ENCODE data around the gene FAM78B. TPM values are rescaled to one million over a fixed set of nuclear protein-coding genes. Genes with fewer than 3 reads are reported as not detected.

Gene FAM78B, protein sequence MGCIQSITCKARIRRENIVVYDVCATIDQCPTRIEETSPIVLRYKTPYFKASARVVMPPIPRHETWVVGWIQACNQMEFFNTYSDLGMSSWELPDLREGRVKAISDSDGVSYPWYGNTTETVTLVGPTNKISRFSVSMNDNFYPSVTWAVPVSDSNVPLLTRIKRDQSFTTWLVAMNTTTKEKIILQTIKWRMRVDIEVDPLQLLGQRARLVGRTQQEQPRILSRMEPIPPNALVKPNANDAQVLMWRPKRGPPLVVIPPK
- under 1 TPM; 0.79 to 0.90 TPM for total RNA-seq

DNA sequence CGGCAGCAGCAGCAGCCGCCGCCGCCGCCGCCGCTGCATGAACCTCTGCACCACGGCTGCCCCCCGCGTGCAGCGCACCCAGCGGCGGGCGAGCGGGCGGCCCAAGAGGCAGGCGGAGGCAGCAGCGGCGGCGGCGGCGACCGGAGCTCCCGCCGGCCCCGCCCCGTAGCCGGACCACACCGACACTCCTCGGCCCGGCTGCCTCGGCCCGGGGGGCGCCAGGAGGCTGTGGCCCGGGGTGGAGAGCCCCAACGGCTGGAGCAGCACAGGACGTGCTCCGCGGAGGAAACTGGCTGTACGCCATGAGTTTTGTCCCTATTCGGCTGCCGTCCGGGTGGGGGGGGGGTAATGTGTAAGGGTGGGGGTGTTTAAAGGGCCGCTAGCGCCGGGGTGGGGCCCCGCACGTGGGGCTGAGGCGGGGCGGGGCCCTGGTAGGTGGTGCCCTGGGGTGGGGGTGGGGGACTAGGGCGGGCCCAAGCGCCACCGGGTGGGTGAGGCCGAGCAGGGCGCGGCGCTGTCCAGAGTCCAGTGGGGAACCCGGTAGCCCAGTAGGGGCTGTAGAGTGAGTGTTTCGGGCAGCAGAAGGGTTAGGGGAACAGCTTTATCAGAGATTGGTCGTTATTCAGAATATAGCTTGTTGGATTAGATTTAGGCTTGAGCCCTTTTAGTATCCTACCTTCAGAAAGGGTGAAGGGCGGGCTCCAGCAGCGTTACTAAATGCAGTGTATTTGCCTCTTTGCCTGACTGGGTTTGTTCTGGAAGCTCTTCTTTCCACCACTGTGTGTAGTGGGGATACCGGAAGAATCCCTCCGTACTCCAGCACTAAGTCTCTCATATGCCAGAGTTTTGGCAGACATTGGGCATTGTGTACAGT, at the start of gene FAM78B:
Gene FAM78B (minus strand): TSS at position 304 of the 874 bp plus-strand sequence. CDS start 753 bp downstream, outside the sequence.
- DNase-seq = peak; percentile 58 to 67
- Mint-ChIP-seq H3K4me1 (ENCODE audit: low read depth) (peaks cover 48% of the 10 kb centered on the region), H3K9me3 (no peaks in the 10 kb centered on the region), H3K36me3 (ENCODE audit: insufficient read depth in 2 of 2) (no peaks in the 10 kb centered on the region), H3K27ac (no peak within 1 kb of the TSS), H3K4me3 (peak within 1 kb of the TSS; percentile 82 to 86), H3K27me3 (ENCODE audit: low read depth) (peaks cover 56% of the 10 kb centered on the region)
- peak; percentile 62 to 67 for ATAC-seq (replicated peaks in 1 of 2)

DNA sequence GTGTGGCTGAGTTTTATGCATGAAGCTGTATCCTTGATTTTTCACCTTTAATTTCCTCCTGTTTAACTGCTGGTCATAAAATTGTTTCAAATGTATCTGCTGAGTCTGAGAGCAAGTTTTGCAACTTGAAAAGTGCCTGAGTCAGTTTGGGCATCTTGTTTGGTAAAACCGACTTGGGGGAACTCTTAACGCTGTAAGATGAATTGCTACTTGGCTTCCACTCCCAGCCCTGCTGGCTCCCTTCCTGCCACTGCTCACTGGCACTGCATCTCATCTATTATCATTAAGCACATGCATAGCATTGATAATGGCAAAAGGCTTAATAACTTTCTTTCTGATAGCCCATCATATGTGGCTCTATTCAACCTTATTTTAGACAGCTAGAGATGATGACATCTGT, 35.7 kb upstream of the FAM78B start:
- DNase-seq = no peak
- Mint-ChIP-seq H3K27ac (no peak overlapping the region), H3K36me3 (ENCODE audit: insufficient read depth in 2 of 2) (no peaks in the 10 kb centered on the region)

DNA sequence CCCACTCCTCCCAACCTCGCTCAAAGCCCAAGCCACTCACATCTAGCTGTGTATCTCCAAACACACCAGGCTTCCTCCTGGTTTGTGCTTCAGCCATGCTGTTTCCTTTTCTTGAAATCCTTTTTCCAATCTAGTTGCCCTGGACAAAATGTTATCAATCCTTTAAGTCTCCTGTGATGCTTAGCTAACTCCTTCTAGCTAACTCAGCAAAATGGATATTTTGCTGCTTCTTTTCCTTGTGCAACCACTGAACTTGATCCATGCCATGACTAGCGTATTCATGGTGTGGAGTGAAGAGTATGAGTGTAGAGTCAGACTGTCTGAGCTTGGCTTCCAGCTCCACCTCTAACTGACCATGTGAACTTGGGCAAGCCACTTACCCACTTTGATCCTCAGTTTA, 33.9 kb upstream of the FAM78B start:
- Mint-ChIP-seq H3K4me1 (ENCODE audit: low read depth) (no peaks in the 10 kb centered on the region), H3K27me3 (ENCODE audit: low read depth) (peaks cover under 1% of the 10 kb centered on the region), H3K27ac (no peak overlapping the region), H3K4me3 (no peak overlapping the region), H3K9me3 (peaks cover 1 to 2% of the 10 kb centered on the region in 2 donors), H3K36me3 (ENCODE audit: insufficient read depth in 2 of 2) (no peaks in the 10 kb centered on the region)
- ATAC-seq (replicated peaks in 1 of 2) = no peak
- DNase-seq = no peak

More for the DNA sequence above, 35.7 kb upstream of the FAM78B start:
- Mint-ChIP-seq H3K4me3 (no peak overlapping the region), H3K27me3 (ENCODE audit: low read depth) (peaks cover 7% of the 10 kb centered on the region), H3K4me1 (ENCODE audit: low read depth) (no peaks in the 10 kb centered on the region), H3K9me3 (peaks cover 0 to 1% of the 10 kb centered on the region in 2 donors)
- no peak for ATAC-seq (replicated peaks in 1 of 2)

DNA sequence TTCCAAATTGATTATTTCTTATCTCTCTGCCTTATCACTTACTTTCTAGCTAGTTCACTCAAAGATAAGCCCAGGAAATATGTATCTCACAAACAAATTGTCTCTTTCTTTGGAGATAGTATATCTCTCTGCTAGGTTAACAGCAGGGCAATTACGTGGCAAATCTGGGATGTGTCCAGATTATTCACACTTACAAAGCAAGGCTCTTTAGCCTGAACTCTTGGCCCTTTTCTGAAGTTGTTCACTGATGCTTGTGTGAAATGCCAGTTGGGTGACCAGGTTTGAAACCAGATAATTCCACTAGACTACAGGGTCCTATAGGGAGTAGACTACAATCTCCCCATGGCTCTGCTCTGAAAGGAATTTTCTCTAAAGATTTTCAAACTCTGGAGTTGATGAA, 30.8 kb upstream of the FAM78B start:
- H3K9me3 Mint-ChIP-seq = peaks cover 2% of the 10 kb centered on the region in 2 donors
- DNase-seq (no peak), ATAC-seq (replicated peaks in 1 of 2) (no peak)
- H3K36me3 Mint-ChIP-seq (ENCODE audit: insufficient read depth in 2 of 2) = no peaks in the 10 kb centered on the region
- no peak overlapping the region for H3K4me3 Mint-ChIP-seq
- H3K27ac Mint-ChIP-seq = no peak overlapping the region
- no peaks in the 10 kb centered on the region for H3K27me3 Mint-ChIP-seq (ENCODE audit: low read depth)
- no peaks in the 10 kb centered on the region for H3K4me1 Mint-ChIP-seq (ENCODE audit: low read depth)

- H3K4me1 Mint-ChIP-seq (ENCODE audit: low read depth) = no peaks in the 10 kb centered on the region
- no peak for ATAC-seq (replicated peaks in 1 of 2)
These were observed 30.3 kb upstream of the FAM78B start for GRCh38 chr1:166197141-166197540.

GRCh38 chr1:166193057-166193698, 26.4 kb upstream of the FAM78B start:
- DNase-seq = no peak
- H3K4me1 Mint-ChIP-seq (ENCODE audit: low read depth) = no peaks in the 10 kb centered on the region
- H3K27ac Mint-ChIP-seq = no peak overlapping the region
- no peaks in the 10 kb centered on the region for H3K36me3 Mint-ChIP-seq (ENCODE audit: insufficient read depth in 2 of 2)
- peaks cover 2% of the 10 kb centered on the region in 2 donors for H3K9me3 Mint-ChIP-seq
- no peak overlapping the region for H3K4me3 Mint-ChIP-seq
- H3K27me3 Mint-ChIP-seq (ENCODE audit: low read depth) = no peaks in the 10 kb centered on the region
- ATAC-seq (replicated peaks in 1 of 2) = no peak

More at GRCh38 chr1:166197141-166197540, 30.3 kb upstream of the FAM78B start:
- DNase-seq = no peak
- H3K27ac Mint-ChIP-seq = no peak overlapping the region
- H3K27me3 Mint-ChIP-seq (ENCODE audit: low read depth) = no peaks in the 10 kb centered on the region
- H3K4me3 Mint-ChIP-seq = no peak overlapping the region
- peaks cover 2% of the 10 kb centered on the region in 2 donors for H3K9me3 Mint-ChIP-seq
- H3K36me3 Mint-ChIP-seq (ENCODE audit: insufficient read depth in 2 of 2) = no peaks in the 10 kb centered on the region

DNA sequence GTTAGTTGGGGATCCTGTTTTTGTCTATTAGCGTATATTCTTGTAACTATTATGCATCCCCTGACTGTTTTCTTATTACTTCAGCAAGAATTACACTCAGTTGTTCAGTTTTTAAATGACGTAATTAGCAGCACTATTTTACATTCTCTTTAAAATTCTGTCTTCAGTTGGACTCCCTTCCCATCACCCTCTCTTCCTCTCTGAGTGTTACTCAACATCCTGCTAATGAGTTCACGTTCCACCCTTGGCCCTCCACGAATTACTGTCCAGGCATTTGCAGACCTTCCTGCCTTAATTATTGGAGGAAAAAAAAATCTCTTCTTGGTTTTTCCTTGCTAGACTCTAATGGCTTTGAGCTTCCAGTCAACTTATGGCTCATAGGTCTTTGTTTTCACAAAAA, 23.6 kb upstream of the FAM78B start:
- Mint-ChIP-seq H3K27me3 (ENCODE audit: low read depth) (no peaks in the 10 kb centered on the region), H3K9me3 (peaks cover 0 to 2% of the 10 kb centered on the region in 2 donors), H3K4me1 (ENCODE audit: low read depth) (no peaks in the 10 kb centered on the region), H3K36me3 (ENCODE audit: insufficient read depth in 2 of 2) (no peaks in the 10 kb centered on the region), H3K27ac (no peak overlapping the region), H3K4me3 (no peak overlapping the region)
- ATAC-seq (replicated peaks in 1 of 2) (no peak), DNase-seq (no peak)

DNA sequence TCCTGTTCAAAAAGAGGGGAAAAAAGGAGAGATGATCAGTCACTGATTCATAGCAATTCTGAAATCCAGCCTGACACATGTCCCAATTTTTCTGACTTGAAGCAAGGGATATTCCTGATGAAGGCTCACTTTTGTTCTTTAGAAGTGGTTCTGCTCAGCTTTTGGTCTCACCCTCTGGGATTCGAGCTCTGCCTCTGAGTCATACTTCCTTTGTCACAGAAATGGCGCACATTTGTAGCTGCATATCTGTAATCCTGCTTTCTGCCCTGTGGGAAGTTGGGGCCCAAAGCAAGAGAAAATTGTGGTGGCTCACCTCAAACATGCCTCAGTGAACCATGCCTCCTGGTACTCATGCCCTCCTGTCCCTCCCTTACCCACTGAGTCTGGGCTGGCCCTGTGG, 22.3 kb upstream of the FAM78B start:
- H3K36me3 Mint-ChIP-seq (ENCODE audit: insufficient read depth in 2 of 2) = no peaks in the 10 kb centered on the region

GRCh38 chr1:166185526-166185925, 18.7 kb upstream of the FAM78B start:
- DNase-seq = no peak
- H3K9me3 Mint-ChIP-seq = no peaks in the 10 kb centered on the region
- H3K4me3 Mint-ChIP-seq = no peak overlapping the region
- H3K27me3 Mint-ChIP-seq (ENCODE audit: low read depth) = peaks cover 22% of the 10 kb centered on the region
- no peak for ATAC-seq (replicated peaks in 1 of 2)
- no peak overlapping the region for H3K27ac Mint-ChIP-seq
- H3K36me3 Mint-ChIP-seq (ENCODE audit: insufficient read depth in 2 of 2) = no peaks in the 10 kb centered on the region
- no peaks in the 10 kb centered on the region for H3K4me1 Mint-ChIP-seq (ENCODE audit: low read depth)

More for the DNA sequence above, 22.3 kb upstream of the FAM78B start:
- no peak overlapping the region for H3K27ac Mint-ChIP-seq
- no peak overlapping the region for H3K4me3 Mint-ChIP-seq
- ATAC-seq (replicated peaks in 1 of 2) (no peak), DNase-seq (no peak)
- no peaks in the 10 kb centered on the region for H3K27me3 Mint-ChIP-seq (ENCODE audit: low read depth)
- no peaks in the 10 kb centered on the region for H3K4me1 Mint-ChIP-seq (ENCODE audit: low read depth)
- no peaks in the 10 kb centered on the region for H3K9me3 Mint-ChIP-seq

DNA sequence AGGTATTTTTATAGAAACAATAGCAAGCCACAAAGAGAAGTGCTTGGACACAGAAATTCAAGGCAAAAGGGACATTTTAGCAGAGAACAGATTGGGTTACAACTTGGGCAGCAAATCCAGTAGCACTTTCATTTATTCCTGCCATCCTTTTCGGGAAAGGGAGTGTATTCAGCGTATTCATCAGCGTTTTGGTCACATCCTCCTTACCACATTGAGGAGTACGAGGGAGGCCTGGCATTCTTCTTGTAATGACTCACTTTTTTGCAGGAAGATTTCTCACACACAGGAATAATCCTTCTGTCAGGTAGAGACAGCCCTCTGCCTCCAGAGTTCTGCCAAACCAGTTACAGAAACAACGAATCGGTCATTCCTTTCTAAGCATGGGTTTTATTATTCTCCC, 18.1 kb upstream of the FAM78B start:
- Mint-ChIP-seq H3K27ac (no peak overlapping the region), H3K4me1 (ENCODE audit: low read depth) (no peaks in the 10 kb centered on the region), H3K27me3 (ENCODE audit: low read depth) (peaks cover 24% of the 10 kb centered on the region), H3K9me3 (no peaks in the 10 kb centered on the region), H3K4me3 (no peak overlapping the region), H3K36me3 (ENCODE audit: insufficient read depth in 2 of 2) (no peaks in the 10 kb centered on the region)
- DNase-seq = no peak
- no peak for ATAC-seq (replicated peaks in 1 of 2)

- Mint-ChIP-seq H3K27me3 (ENCODE audit: low read depth) (peaks cover 24% of the 10 kb centered on the region), H3K9me3 (no peaks in the 10 kb centered on the region), H3K4me3 (no peak overlapping the region), H3K27ac (no peak overlapping the region), H3K36me3 (ENCODE audit: insufficient read depth in 2 of 2) (no peaks in the 10 kb centered on the region), H3K4me1 (ENCODE audit: low read depth) (no peaks in the 10 kb centered on the region)
- no peak for ATAC-seq (replicated peaks in 1 of 2)
- no peak for DNase-seq
These were observed 17.2 kb upstream of the FAM78B start for GRCh38 chr1:166184012-166184411.

DNA sequence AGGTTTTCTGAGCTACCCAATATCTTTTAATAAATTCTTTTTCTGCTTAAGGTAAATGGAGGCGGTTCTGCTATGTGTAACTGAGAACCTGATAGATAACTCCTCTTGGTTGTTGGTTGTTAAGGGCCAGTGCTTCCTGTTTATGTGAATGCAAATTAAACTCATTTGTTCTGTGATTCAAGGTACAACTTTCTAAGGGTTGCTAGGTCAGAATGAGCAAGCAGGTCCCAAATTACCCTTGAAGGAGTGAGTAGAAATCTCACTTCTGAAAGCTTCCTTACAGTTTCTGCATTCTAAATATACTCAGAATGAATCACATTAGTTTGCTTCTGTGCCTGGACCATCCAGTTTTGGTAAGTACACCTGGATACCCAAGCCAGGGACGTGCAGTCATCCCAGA, 15.5 kb upstream of the FAM78B start:
- Mint-ChIP-seq H3K4me1 (ENCODE audit: low read depth) (no peaks in the 10 kb centered on the region), H3K27ac (no peak overlapping the region), H3K4me3 (no peak overlapping the region), H3K27me3 (ENCODE audit: low read depth) (peaks cover 29% of the 10 kb centered on the region), H3K36me3 (ENCODE audit: insufficient read depth in 2 of 2) (no peaks in the 10 kb centered on the region), H3K9me3 (no peaks in the 10 kb centered on the region)
- DNase-seq = no peak
- peak in 1 of 2 donors; percentile 38 for ATAC-seq (replicated peaks in 1 of 2)

DNA sequence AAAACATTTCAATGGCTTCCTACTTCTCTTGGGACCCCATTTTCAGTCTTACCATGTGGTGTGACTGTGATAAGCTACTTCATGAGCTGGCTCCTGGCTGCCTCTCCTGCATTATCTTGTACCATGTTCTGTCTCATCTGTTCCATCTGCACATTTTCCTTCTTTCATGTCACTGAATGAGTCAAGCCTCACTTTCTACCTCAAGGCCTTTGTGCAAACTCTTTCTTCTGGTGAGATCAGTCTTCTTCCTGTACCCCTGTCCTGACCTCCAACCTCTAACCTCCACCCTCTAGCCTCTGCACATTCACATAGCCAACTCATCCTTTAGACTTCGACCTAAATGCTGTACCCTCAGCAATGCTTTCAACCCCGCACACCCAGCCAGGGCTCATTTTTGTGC, 9.6 kb upstream of the FAM78B start:
- peaks cover 8% of the 10 kb centered on the region for H3K4me1 Mint-ChIP-seq (ENCODE audit: low read depth)
- peak in 1 of 2 donors; percentile 1 for DNase-seq
- peak; percentile 68 to 79 for ATAC-seq (replicated peaks in 1 of 2)
- H3K27ac Mint-ChIP-seq = no peak overlapping the region
- H3K36me3 Mint-ChIP-seq (ENCODE audit: insufficient read depth in 2 of 2) = no peaks in the 10 kb centered on the region
- peaks cover 18% of the 10 kb centered on the region for H3K27me3 Mint-ChIP-seq (ENCODE audit: low read depth)
- H3K9me3 Mint-ChIP-seq = no peaks in the 10 kb centered on the region
- no peak overlapping the region for H3K4me3 Mint-ChIP-seq

All from activated T-cell treated with anti-CD3 and anti-CD28 coated beads, Interleukin-2, amount 50 U/mL, for 72 hours (primary cell).